ENCODE data around the gene P2RX7. TPM values are rescaled to one million over a fixed set of nuclear protein-coding genes. Genes with fewer than 3 reads are reported as not detected.

The P2RX7 gene
- total and polyA plus RNA-seq, 2 donors (not counting 1 experiment from before 2014, with no cell fraction given) = 1.9 to 17.2 TPM

DNA sequence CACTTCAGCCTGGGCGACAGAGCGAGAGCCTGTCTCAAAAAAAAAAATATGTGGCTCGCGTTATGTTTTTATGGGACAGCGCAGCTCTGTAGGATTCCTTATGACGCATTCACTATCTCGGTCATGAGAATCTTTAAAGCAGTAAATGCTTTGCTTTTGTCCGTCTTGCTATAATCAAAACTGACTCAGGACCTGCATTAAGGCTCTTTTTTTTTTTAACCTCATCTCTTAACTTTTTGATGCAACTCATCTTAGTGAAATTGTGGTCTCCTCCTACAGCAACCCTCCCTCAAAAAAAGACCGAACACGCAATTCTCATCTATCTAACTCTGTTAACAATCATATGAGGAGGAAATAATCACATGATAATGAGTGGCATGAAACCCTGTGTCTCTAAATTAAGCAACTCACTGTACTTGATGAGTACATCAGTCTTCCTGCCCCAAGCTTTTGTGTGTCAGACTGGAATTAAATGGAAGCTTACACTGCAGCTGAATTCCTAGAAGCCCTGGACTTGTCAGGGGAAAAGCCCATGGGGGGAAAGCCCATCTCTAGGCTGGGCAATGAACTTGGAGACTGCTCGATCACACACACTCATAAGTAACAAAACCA lies 81.6 kb downstream of the P2RX7 start:
- Histone ChIP-seq H2AFZ (ENCODE audit: low read length) (no peak overlapping the region), H3K9me3 (ENCODE audit: control insufficient read depth, insufficient read depth, low read depth, low read length) (no peaks in the 10 kb centered on the region), H4K20me1 (ENCODE audit: control insufficient read depth, extremely low read depth, insufficient read depth, low read length) (no peaks in the 10 kb centered on the region), H3K4me3 (replicated peaks in 1 of 4; ENCODE audit: control extremely low read depth in 1 of 4, insufficient read depth in 1 of 4, low read depth in 3 of 4, low read length in 4 of 4) (no peak overlapping the region), H3K79me2 (ENCODE audit: control insufficient read depth, insufficient read depth, low read length) (peaks cover 1% of the 10 kb centered on the region), H3K27me3 (ENCODE audit: control insufficient read depth, insufficient read depth, low read length) (no peaks in the 10 kb centered on the region), H3K4me1 (ENCODE audit: control insufficient read depth, extremely low read depth, insufficient read depth, low read length) (peaks cover 9% of the 10 kb centered on the region), H3K36me3 (ENCODE audit: control insufficient read depth, insufficient read depth, low read length) (peaks cover 6% of the 10 kb centered on the region), H3K9ac (ENCODE audit: insufficient read depth, low read length) (no peak overlapping the region), H3K4me2 (ENCODE audit: extremely low read depth, insufficient read depth, low read length) (peak overlapping the region; percentile 1), H3K27ac (ENCODE audit: insufficient read depth, low read length) (peak overlapping the region; percentile 62)
- DNase-seq (ENCODE audit: low read depth in 2 of 2) = peak; percentile 41 to 78
- no peak for TF ChIP-seq EZH2 (IDR thresholded peaks at IDR 0.05; ENCODE audit: low read length, missing control alignments)
- TF ChIP-seq, protein P1, sequence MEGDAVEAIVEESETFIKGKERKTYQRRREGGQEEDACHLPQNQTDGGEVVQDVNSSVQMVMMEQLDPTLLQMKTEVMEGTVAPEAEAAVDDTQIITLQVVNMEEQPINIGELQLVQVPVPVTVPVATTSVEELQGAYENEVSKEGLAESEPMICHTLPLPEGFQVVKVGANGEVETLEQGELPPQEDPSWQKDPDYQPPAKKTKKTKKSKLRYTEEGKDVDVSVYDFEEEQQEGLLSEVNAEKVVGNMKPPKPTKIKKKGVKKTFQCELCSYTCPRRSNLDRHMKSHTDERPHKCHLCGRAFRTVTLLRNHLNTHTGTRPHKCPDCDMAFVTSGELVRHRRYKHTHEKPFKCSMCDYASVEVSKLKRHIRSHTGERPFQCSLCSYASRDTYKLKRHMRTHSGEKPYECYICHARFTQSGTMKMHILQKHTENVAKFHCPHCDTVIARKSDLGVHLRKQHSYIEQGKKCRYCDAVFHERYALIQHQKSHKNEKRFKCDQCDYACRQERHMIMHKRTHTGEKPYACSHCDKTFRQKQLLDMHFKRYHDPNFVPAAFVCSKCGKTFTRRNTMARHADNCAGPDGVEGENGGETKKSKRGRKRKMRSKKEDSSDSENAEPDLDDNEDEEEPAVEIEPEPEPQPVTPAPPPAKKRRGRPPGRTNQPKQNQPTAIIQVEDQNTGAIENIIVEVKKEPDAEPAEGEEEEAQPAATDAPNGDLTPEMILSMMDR (conservative IDR thresholded peaks at IDR 0.05 in 1 of 2, IDR thresholded peaks at IDR 0.05 in 1 of 2; ENCODE audit: low read depth in 1 of 2, low read length in 2 of 2) = no peak

DNA sequence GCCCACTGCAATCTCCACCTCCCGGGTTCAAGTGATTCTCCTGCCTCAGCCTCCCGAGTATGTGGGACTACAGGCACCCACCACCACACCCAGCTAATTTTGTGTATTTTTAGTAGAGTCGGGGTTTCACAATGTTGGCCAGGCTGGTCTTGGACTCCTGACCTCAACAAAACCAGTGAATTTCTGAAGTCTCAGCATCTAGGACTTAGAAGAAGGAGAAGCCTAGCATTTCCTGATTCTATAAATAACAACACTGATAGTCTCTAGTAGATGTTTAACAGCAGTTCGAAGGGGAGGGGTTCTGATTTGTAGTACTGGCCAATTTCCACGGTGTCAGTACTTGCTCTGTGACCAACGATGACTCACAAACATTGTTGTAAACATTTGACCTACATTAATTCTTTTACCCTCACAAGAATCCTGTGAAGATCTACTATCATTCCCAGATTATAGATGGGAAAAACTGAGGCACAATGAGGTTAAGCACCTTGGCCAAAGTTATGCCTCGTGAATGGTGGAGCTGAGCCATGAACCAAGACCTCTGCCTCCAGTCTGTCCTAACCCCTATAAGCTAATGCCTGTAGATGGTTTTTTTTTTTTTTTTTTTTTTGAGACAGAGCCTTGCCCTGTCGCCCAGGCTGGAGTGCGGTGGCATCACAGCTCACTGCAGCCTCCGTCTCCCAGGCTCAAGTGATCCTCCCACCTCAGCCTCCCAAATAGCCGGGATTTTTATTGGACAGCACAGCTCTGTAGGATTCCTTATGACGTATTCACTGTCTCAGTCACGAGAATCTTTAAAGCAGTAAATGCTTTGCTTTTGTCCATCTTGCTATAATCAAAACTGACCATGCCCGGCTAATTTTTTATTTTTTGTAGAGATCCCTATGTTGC lies 82.4 kb downstream of the P2RX7 start:
- Histone ChIP-seq H3K27me3 (ENCODE audit: control insufficient read depth, insufficient read depth, low read length) (no peaks in the 10 kb centered on the region), H3K4me2 (ENCODE audit: extremely low read depth, insufficient read depth, low read length) (peak overlapping the region; percentile 1), H3K9me3 (ENCODE audit: control insufficient read depth, insufficient read depth, low read depth, low read length) (no peaks in the 10 kb centered on the region), H3K4me1 (ENCODE audit: control insufficient read depth, extremely low read depth, insufficient read depth, low read length) (peaks cover 9% of the 10 kb centered on the region), H3K27ac (ENCODE audit: insufficient read depth, low read length) (peak overlapping the region; percentile 62), H2AFZ (ENCODE audit: low read length) (no peak overlapping the region), H4K20me1 (ENCODE audit: control insufficient read depth, extremely low read depth, insufficient read depth, low read length) (no peaks in the 10 kb centered on the region), H3K9ac (ENCODE audit: insufficient read depth, low read length) (no peak overlapping the region), H3K36me3 (ENCODE audit: control insufficient read depth, insufficient read depth, low read length) (peaks cover 6% of the 10 kb centered on the region), H3K4me3 (replicated peaks in 1 of 4; ENCODE audit: control extremely low read depth in 1 of 4, insufficient read depth in 1 of 4, low read depth in 3 of 4, low read length in 4 of 4) (no peak overlapping the region), H3K79me2 (ENCODE audit: control insufficient read depth, insufficient read depth, low read length) (peaks cover 1% of the 10 kb centered on the region)
- TF ChIP-seq EZH2 (IDR thresholded peaks at IDR 0.05; ENCODE audit: low read length, missing control alignments) = no peak
- TF ChIP-seq, protein P1 (conservative IDR thresholded peaks at IDR 0.05 in 1 of 2, IDR thresholded peaks at IDR 0.05 in 1 of 2; ENCODE audit: low read depth in 1 of 2, low read length in 2 of 2) = no peak
- DNase-seq (ENCODE audit: low read depth in 2 of 2) = peak; percentile 87 to 96

DNA sequence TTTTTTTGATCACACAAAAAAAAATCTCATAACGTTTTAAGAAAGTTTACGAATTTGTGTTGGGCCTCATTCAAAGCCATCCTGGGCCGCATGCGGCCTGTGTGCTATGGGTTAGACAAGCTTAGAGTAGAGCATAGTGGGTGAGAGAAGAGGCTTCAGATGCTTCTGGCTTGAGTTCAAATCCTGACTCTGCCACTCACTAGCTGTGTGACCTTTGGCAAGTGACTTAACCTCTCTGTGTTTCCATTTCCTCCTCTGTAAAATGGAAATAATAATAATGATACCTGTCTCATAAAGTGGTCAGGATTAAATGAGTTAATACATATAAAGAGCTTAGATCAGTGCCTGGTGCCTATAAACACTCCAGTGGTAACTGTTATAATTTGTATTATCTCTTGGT lies 83.4 kb downstream of the P2RX7 start:
- no peaks in the 10 kb centered on the region for H4K20me1 ChIP-seq (ENCODE audit: control insufficient read depth, extremely low read depth, insufficient read depth, low read length)

More for the DNA sequence above, 83.4 kb downstream of the P2RX7 start:
- no peak overlapping the region for H3K4me2 ChIP-seq (ENCODE audit: extremely low read depth, insufficient read depth, low read length)
- no peaks in the 10 kb centered on the region for H3K79me2 ChIP-seq (ENCODE audit: control insufficient read depth, insufficient read depth, low read length)
- no peak for TF ChIP-seq EZH2 (IDR thresholded peaks at IDR 0.05; ENCODE audit: low read length, missing control alignments)
- TF ChIP-seq, protein P1 (conservative IDR thresholded peaks at IDR 0.05 in 1 of 2, IDR thresholded peaks at IDR 0.05 in 1 of 2; ENCODE audit: low read depth in 1 of 2, low read length in 2 of 2) = no peak
- H3K4me3 ChIP-seq (replicated peaks in 1 of 4; ENCODE audit: control extremely low read depth in 1 of 4, insufficient read depth in 1 of 4, low read depth in 3 of 4, low read length in 4 of 4) = no peak overlapping the region
- no peak overlapping the region for H3K27ac ChIP-seq (ENCODE audit: insufficient read depth, low read length)
- no peak overlapping the region for H3K9ac ChIP-seq (ENCODE audit: insufficient read depth, low read length)
- H3K4me1 ChIP-seq (ENCODE audit: control insufficient read depth, extremely low read depth, insufficient read depth, low read length) = peaks cover 9% of the 10 kb centered on the region
- no peaks in the 10 kb centered on the region for H3K27me3 ChIP-seq (ENCODE audit: control insufficient read depth, insufficient read depth, low read length)
- H2AFZ ChIP-seq (ENCODE audit: low read length) = no peak overlapping the region
- DNase-seq (ENCODE audit: low read depth in 2 of 2) = no peak
- H3K36me3 ChIP-seq (ENCODE audit: control insufficient read depth, insufficient read depth, low read length) = peaks cover 7% of the 10 kb centered on the region
- no peaks in the 10 kb centered on the region for H3K9me3 ChIP-seq (ENCODE audit: control insufficient read depth, insufficient read depth, low read depth, low read length)
